GM21528 (cell line): ENCODE results near the gene ZMYND8.
"Not testable (repeated sequence)": the region's sequence is repeated elsewhere in the genome, so short reads cannot be mapped to it uniquely, and the experiment has no call there.

Experiments
- ATAC-seq: cut with Tn5 transposase; IDR thresholded peaks from one replicate; pipeline ENCODE4 v1.9.1; 2021; ENCODE audit warnings: mild to moderate bottlenecking, moderate library complexity; ENCODE audit not compliant: unreplicated experiment, low FRiP score

Gene ZMYND8

DNA sequence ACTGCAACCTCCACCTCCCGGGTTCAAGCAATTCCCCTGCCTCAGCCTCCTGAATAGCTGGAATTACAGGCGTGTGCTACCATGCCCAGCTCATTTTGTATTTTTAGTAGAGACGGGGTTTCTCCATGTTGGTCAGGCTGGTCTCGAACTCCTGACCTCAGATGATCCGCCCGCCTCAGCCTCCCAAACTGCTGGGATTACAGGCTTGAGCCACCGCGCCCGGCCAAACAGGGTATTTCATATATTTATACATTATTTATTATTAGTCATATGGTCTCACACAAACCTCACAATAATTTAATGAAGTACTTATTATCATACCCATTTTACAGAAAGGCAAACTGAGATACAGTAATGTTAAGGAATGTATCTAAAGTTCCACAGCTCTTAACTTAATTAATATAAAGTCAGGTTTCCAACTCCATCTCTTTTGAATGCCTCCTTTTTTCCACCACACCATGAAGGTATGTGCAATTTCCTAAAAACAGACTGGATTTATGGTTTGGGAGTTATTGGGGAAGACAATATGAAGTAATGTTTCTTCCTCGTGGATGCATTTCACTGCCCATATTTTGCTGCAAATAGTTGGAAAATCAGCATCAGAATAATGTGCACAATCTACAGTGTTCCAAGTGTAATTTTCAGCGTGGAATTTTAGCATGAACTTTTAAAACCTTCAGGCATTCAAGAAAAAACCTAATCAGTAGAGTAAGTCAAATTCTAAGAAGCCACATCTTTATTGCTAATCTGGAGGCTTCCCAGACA, 65.7 kb downstream of the ZMYND8 start:
- ATAC-seq, result no peak

- ATAC-seq, result no peak
These were observed 66.5 kb downstream of the ZMYND8 start for GRCh38 chr20:47290008-47290407.

DNA sequence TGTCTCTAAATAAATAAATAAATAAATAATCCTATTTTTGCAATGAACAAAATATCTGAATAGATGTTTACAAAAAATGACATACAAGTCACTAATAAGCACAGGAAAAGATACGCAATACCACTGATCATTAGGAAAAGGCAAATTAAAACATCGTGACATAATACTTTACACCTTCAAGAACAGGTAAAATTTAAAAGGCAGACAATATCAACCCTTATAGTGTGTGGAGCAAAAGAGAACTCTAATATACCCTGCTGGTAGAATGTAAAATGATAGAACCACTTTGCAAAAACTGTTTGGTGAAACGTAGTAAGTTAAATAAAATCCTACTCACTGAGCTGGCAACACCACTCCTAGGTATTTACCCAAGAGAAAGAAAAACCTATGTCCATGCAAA, 67.4 kb downstream of the ZMYND8 start:
- ATAC-seq, result no peak

DNA sequence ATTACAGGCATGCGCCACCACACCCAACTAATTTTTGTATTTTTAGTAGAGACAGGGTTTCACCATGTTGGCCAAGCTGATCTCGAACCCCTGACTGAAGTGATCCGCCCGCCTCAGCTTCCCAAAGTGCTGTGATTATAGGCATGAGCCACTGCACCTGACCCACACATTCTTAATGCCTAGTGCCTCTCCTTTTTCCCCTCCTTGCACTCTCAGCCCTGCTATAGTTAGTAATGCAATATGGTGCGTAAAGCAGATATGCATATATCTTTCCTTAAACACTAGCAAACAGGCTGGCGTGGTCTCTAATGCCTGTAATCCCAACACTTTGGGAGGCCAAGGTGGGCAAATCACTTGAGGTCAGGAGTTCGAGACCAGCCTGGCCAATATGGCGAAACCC, 68.0 kb downstream of the ZMYND8 start:
- not testable (repeated sequence) for ATAC-seq

DNA sequence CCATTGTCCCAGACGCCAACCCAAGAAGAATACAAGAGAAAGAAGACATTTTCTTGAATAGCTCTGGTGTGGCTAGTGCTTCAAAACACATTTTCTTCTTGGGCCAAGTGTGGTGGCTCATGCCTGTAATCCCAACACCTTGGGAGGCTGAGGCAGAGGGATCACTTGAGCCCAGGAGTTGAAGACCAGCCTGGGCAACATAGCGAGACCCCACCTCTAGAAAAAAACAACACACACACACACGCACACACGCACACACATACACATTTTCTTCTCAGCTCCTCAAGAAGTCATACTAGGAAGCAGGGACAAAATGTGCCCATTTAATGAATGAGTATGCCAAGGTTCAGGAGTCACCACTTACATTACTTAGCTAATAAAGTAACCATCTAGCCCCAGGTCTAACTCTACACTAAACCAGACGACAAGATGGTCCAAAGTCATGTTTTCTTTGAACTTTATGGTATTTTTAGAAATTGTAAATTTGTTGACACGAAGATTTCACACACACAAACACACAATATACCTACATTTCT, 68.8 kb downstream of the ZMYND8 start:
- ATAC-seq, result no peak

DNA sequence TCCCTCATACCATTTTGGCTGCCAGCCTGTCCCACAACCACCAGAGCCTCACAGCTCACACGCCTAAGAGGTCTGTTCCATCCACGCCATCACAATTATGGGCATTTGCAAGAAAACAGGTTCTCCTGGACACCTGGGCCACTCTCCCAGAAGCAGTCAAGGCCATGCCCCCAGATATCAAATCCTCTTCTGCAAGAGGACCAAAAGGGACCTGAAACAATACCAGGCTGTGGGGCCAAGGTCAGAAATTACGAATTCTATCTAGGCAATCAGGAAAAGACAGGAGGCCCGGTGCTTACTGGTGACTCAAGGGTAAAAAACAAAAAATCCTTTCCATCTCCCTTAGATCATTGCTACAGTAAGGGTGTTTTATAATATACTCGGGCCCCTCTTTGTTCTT, 69.8 kb downstream of the ZMYND8 start:
- ATAC-seq, result no peak

DNA sequence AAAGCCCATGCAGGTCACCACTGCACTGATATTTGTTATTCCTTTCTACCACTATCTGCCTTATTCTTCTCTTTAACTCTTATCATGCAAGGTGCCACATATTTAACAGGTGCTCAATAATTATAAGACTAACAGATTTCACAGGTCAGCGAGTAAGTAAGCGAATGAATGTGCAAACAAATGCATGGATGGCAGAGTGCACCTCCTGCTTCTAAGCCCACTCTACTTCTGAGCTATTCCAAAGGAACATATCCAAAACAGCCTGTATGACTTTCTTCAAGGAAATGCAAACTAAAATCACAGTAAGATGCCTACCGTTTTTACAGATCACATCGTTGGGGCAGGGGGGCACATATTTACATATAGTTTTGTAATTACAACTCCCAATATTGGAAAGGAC, 71.3 kb downstream of the ZMYND8 start:
- no peak for ATAC-seq

GRCh38 chr20:47284373-47284772, 72.1 kb downstream of the ZMYND8 start:
- no peak for ATAC-seq

- no peak for ATAC-seq
These were observed 73.1 kb downstream of the ZMYND8 start for GRCh38 chr20:47283411-47283810.

GRCh38 chr20:47282864-47283263, 73.6 kb downstream of the ZMYND8 start:
- ATAC-seq, result no peak

- ATAC-seq, result no peak
These were observed 75.1 kb downstream of the ZMYND8 start for GRCh38 chr20:47281376-47281775.

- no peak for ATAC-seq
These were observed 75.8 kb downstream of the ZMYND8 start for GRCh38 chr20:47280668-47281067.

DNA sequence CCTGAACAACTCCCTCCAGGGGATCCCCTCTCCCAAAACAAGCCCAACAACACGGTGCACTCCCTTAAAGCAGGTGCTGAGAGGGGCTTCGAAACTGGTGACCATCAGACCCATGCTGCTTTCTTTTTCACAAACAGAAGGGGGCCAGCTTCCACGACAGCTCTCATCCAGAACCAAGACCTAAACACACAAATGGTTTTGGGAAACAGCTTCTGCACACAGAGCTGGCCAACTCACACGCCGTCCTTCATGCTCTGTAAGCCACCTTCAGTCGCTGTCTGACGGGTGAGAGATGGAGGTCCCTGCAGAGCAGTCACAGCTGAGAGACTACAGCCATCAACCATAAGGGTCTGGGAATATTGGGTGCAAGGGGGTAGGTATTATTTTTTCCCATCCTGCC, 76.3 kb downstream of the ZMYND8 start:
- ATAC-seq, result no peak

DNA sequence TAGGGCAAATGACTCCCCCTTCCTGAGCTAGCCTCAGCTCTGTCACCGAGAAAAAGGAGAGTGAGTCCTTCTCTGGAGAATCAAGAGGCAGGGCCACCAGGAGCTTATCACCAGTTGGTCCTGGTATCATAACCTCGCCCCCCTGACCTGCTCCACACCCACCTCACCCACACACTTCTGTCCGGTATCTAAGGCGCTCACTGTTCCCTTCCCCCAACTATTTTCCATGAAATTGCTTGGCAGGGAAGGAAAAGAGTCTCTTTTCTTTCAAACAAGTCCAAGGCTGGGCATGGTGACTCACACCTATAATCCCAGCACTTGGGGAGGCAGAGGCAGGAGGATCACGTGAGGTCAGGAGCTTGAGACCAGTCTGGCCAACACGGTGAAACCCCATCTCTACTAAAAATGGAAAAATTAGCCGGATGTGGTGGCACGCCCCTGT, 77.6 kb downstream of the ZMYND8 start:
- no peak for ATAC-seq

GRCh38 chr20:47277535-47277872, 79.0 kb downstream of the ZMYND8 start:
- ATAC-seq, result not testable (repeated sequence)

DNA sequence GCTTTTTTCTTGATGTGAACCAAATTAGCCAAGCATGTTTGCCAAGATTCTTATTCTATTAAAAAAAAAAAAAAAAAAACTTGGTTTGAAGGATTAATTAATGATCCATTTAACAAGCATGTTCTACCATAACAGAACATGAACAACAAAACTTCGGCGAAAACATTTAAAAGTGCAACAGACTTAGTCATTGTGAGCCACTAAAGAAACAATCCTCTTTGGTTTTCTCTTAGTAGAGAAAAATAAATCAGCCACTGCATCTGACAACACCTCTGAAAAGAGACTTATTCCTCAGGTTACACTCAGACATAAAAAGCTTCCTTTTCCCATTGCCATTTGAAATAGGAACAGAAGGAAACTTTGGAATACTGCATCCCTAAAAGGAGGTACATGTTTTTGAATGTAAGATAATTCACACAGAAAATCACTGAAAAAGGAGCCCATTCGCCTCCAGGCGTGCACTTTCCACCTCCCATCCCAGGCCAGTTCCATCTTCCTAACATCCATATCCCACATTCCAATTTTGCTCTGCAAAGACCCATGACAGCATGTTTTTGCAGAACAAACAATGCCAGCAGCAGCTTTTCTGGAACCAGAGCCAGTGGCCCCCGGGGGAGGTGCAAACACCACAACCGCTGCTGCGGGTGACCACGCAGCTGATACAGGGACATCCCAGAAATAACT, 79.5 kb downstream of the ZMYND8 start:
- no peak for ATAC-seq

DNA sequence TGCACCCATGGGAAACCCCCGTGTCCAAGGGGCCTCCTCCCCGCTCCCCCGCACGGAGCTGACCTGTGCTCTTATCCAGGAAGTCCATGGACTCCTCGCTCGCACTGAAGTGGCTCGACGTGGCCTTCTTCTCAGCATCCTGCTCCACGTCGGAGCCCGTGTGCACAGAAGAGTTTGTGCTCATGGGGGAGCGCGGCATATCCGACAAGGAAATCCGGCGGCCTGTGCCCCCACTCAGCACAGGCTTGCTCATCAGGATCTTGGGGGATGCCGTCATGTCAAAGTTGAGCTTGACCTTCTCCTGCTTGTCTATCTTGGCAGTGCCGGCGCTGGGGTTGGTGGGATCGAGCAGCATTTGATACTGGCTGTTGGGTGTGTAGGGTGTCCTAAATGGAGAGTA, 80.2 kb downstream of the ZMYND8 start:
- no peak for ATAC-seq

DNA sequence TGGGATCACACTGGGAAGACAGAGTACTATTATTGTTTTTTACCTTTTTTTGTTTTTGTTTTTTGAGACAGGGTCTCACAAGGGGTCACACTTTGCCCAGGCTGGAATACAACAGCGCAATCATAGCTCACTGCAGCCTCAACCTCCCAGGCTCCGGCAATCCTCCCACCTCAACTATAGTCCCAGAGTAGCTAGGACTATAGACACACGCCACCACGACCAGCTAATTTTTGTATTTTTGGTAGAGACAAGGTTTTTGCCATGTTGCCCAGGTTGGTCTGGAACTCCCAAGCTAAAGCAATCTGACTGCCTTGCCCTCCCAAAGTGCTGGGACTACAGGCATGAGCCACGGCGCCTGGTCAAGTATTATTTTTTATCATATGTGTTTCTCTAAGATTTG, 81.0 kb downstream of the ZMYND8 start:
- ATAC-seq, result no peak

DNA sequence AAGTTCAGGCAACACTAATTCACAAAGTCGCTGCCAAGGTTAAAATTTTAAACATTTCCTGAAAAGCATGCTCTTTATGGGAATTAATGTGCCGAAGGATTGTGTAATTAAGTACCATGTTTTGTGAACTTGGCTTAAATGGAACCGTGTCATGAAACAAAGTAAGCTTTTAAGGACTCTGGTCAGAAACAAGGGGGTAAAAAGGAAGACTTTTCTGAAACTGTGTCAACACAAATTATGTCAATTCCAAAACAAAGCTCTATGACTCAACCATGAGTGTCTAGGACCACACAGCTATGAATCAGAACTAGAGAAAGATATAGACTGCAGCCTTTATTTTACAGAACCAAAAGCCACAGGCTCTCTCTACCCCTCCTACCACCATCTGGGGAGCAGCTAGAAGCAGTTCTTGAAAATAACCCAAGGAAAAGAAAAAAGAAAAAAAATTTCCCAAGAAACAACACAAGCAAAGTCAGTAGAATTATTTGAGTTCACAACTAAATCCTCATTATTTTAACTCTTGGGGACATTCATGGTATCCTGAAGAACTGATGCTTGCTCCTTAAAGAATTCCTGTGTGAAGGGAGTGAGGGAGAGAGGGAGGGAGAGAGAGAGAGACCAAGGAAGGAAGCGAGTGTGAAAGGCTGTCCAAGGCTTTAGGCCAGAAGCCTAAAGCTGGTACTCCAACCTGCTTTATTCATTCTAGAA, 81.9 kb downstream of the ZMYND8 start:
- no peak for ATAC-seq

- no peak for ATAC-seq
These were observed 82.8 kb downstream of the ZMYND8 start for GRCh38 chr20:47273591-47274235.
